HG03378 (cell line): ENCODE results near the gene AKAP12.

ENCODE experiments used
- ATAC-seq: cut with Tn5 transposase; IDR thresholded peaks from one replicate; pipeline ENCODE4 v1.9.1; 2021; ENCODE audit warnings: mild to moderate bottlenecking, moderate library complexity; ENCODE audit not compliant: unreplicated experiment

Gene AKAP12, protein sequence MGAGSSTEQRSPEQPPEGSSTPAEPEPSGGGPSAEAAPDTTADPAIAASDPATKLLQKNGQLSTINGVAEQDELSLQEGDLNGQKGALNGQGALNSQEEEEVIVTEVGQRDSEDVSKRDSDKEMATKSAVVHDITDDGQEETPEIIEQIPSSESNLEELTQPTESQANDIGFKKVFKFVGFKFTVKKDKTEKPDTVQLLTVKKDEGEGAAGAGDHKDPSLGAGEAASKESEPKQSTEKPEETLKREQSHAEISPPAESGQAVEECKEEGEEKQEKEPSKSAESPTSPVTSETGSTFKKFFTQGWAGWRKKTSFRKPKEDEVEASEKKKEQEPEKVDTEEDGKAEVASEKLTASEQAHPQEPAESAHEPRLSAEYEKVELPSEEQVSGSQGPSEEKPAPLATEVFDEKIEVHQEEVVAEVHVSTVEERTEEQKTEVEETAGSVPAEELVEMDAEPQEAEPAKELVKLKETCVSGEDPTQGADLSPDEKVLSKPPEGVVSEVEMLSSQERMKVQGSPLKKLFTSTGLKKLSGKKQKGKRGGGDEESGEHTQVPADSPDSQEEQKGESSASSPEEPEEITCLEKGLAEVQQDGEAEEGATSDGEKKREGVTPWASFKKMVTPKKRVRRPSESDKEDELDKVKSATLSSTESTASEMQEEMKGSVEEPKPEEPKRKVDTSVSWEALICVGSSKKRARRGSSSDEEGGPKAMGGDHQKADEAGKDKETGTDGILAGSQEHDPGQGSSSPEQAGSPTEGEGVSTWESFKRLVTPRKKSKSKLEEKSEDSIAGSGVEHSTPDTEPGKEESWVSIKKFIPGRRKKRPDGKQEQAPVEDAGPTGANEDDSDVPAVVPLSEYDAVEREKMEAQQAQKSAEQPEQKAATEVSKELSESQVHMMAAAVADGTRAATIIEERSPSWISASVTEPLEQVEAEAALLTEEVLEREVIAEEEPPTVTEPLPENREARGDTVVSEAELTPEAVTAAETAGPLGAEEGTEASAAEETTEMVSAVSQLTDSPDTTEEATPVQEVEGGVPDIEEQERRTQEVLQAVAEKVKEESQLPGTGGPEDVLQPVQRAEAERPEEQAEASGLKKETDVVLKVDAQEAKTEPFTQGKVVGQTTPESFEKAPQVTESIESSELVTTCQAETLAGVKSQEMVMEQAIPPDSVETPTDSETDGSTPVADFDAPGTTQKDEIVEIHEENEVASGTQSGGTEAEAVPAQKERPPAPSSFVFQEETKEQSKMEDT (N-terminal part only)

DNA sequence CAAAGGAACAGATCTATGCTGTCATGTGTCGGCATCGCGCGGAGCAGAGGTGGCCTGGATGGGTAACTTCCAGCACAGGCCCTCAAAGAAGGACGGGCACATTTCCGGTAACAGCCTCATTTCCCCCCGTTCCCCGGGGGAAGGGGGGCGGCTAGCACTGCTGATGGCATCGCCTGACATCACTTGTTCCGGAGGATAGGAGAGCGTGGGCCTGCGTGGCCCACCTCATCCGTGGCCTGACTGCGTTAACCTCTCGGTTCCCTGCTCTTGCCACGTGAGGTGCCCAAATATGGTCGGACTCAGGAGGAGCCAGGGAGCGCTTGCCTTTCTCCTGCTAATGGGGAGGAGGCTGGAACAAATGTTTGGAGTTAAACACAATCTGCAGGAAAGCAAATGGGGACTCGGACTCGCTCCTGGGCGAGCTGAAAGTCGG is at the start of gene AKAP12:
Gene AKAP12, plus strand, starts transcription at position 365 of the 433 bp plus-strand sequence. CDS start 596 bp downstream, outside the sequence.
- no peak for ATAC-seq

DNA sequence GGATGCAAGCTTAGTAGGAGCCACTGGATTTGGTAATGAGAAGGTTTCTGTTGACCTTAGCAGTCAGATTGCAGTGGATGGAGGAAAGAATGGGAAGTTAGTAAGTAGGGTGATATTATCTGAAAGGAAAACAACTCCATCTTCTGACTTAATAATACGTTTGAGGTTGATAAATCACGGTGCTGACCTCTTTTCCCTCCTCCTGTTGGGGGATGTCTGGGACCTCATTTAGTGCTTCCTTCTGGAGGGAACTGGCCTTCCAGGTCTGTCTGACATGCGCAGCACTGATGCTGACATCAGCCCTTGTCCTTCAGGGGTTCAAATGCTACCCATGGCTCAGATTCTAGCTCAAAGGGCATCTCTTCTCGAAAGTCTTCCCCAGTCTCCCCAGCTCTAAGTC is 48.2 kb upstream of the AKAP12 start:
- no peak for ATAC-seq

DNA sequence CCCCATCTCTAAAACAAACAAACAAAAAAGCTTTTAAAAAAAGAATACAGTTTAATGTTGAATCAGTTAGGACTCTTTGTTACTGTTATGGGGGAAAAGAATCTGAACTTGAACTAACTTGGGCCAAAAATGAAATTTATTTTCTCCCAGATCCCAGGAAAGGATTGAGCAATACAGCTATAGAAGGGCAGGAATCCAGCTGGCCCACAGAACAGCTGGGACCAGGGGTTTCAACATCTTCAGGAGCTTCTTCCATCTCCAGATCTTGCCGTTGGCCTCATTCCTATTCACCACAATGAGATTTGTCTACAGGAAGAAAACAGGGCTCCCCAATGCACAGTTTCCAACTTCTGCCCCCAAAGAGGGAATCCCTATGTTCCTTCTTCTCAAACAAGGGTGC is 43.2 kb upstream of the AKAP12 start:
- ATAC-seq, result no peak

DNA sequence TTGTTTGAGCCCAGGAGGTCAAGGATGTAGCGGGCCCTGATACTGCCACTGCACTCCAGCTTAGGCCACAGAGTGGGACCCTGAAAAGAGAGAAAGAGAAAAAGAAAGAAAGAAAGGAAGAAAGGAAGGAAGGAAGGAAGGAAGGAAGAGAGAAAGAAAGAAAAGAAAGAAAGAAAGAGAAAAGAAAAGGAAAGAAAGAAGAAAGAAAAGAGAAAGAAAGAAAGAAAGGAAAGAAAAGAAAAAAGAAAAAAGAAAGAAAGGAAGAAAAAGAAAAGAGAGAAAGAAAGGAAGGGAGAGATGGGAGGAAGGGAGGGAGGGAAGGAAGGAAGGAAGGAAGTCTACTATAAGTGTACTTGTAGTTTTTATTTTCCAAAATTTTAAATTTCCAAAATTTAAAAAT is 42.2 kb upstream of the AKAP12 start:
- ATAC-seq, result no peak

DNA sequence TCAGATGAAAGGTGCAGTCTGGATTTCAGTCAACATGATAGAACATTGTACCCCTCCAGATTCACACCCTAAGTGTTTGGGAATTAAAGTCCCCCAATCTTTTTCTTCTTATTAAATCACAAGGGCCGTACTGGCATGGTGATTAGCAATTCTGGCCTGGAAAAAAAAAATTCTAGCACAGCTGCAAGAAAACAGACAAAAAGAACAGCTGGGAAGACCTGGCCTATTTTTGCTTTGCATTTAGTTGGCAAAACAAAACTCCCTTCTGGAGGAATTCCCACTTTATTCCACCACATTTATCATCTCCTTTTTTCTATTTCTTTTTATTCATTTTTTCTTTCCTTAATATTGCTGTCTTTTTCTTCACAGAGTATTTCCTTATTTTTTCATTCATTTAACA is 39.8 kb upstream of the AKAP12 start:
- ATAC-seq, result no peak

DNA sequence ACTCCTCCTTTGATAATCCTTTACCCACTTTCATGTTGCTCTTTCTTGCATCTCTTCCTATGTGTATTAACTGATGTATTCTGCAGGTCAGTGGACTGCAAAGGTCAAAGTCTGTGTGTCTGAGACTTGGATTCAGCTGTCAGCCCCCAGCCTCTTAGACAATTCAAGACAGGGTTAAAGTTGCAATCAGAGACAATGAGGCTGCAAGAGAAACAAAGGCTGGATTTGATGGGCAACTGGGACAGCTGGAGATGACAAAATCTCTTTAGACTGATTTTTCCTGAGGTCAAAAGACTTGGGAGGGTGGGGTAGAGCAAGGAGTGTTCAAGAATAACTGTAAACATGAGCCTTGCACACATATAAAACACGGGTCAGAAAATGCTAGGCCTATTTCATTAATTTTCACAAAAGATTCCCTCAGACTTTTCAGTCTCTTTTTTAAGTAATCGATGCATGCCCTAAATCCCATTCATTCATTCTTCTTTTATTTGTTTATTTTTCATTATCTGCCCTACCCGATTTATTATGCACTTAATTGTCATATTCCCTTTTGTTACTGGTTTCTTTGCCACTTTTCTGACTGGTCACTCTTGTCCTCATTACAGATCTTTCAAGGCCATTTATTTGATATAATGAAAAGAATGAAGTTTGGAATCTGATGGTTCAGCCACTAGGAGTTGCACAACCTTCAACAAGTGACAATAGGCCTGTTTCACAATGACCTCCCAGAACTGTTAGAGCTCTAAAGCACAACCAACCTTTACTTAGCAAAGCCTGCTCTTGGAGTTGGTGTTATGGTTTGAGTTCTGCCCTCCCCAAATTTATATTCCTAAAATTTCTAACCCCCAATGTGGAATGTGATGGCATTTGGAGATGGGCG is 33.8 kb upstream of the AKAP12 start:
- no peak for ATAC-seq

DNA sequence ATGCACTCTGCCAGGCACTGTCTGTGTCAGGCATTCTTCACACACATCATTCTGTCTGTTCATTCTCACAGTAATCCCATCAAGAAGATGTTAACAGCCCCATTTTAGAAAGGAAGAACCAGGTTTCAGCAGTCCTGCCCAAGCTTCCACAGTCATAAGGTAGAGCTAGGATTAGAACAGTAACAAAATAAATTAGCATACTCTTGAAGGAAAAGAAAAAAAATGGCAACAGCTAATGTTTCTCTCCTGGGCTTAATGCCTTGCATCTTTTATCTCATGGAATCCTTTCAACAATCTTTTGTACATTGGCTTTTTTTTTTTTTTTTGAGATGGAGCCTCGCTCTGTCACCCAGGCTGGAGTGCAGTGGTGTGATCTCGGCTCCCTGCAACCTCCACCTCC is 32.1 kb upstream of the AKAP12 start:
- no peak for ATAC-seq

DNA sequence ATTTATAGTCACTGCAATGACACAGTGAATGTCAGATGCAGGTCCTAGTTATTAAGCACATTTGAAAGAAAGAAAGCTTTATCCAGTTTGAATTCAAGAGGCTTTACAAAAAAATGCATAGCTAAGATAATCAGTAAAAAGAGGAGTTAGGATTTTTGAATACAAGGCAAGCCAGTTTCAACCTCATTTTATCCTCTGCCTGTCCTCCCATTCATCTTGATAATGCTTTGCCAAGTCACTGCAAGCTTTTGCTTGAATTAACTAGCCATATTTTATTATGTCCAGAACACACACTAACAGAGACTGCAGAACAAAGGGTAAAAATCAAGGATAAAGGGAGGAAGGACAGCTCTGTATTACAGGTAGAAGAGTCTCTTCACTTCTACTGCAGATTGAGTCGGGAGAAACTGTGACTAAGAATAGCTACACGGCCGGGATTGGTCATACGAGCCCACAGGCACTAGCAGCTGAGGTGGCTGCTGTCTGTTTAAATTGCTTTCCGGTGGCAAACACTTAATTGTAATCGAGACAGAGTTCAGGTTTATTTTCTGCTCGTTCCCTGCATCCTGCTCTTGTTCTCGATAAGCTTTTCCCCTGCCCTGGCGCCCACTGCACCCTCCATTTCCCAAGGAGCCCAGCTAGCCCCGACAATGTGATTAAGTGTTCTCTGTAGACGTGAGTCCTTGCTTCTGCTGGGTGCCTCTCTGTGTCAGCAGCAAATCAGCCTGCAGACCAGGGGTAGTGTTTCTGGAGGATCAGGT is 30.5 kb upstream of the AKAP12 start:
- no peak for ATAC-seq

DNA sequence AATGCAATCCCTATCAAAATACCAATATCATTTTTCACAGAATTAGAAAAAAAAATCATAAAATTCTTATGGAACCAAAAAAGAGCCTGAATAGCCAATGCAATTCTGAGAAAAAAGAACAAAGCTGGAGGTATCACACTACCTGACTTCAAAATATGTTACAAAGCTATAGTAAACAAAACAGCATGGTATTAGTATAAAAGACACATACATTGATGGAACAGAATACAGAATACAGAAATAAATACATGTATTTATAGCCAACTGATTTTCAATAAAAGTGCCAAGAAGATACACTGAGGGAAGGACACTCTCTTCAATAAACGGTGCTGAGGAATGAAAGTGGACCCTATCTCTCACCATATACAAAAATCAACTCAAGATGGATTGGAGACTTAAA is 28.7 kb upstream of the AKAP12 start:
- ATAC-seq, result no peak

DNA sequence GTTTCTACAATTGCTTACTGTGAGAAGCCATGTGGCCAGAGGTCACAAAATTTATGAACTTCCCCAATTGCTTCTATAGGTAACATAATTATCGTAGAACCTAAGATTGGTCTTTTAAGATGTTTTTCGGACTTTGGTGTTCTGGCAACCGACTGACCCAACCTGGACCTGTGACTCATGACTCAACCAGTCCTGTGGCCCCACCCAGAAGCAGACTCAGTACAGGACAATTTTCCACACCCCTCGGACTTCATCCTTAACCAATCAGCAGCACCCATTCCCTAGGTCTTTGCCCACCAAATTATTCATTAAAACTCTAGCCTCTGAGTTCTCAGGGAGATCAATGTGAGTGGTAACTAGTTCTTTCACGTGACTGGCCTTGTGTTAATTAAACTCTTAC is 26.4 kb upstream of the AKAP12 start:
- ATAC-seq, result no peak

DNA sequence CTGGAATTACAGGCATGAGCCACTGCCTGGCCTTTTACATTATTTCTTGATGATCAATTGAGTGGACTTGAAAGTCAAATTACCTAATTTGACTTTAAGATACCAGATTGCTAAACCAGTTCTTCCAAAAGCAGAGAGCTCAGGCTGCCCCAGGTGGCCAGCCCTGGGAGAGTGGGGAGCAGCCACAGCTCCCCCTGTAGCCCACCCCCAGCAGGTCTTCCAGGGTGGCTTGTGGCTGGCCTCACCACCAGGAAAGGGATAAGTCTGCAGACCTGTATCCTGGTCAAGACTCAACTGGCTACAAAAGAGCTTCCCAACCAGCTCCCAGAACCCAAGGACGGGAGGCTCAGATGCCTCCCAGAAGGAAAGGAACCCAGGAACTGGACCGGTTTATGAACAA is 23.8 kb upstream of the AKAP12 start:
- ATAC-seq, result no peak

DNA sequence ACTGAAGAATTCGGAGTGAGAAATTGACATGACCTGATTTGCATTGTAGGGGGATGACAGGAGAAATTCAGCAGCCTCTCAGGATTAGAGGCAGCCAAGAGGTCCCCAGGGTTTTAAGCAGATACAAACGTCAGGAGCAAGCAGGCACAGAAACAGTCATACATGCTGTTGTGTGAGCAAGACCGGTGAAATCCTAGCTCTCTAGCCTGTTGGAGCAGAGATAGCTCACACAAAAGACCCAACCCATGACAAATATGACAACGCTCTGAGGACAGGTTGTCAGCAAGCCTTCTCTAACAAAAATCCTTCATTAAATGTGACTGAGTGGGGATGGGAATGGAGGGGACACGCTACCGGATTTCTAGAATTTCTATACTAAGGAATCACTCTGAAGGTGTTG is 23.0 kb upstream of the AKAP12 start:
- no peak for ATAC-seq

DNA sequence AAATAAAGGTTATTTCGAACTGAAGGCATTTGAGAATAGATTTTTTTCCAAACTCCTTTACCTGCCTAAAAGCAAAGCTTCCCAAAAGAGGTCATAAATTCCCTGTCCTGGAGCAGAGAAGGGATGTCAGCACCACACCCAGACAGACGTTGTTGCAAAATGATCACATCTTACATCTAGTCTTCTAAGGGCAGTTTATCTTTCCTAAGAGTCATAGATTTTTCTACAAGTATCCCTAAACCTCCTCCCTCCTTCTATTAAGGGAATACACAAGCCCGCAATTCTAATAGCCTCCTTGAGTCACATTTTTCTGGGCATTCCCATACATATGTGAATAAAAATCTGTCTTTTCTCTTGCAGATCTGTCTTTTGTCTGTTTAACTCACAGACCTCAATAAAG is 20.6 kb upstream of the AKAP12 start:
- ATAC-seq, result no peak

DNA sequence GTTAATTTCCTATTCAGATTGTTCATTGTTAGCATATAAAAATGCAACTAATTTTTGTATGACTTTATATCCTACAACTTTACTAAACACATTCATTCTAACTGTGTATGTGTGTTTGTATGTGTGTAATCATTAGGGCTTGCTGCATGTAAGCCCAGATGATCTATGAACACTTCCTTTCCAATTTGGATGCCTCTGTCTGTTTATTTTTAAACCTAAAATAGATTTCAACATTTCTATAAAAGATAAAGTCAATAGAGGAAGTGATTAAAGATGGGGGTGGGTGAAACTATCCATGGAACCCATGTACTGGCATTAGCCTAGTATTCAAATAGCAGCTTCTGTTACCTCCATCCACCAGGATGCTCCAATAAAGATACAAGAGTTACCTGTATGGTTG is 15.7 kb upstream of the AKAP12 start:
- ATAC-seq, result no peak

DNA sequence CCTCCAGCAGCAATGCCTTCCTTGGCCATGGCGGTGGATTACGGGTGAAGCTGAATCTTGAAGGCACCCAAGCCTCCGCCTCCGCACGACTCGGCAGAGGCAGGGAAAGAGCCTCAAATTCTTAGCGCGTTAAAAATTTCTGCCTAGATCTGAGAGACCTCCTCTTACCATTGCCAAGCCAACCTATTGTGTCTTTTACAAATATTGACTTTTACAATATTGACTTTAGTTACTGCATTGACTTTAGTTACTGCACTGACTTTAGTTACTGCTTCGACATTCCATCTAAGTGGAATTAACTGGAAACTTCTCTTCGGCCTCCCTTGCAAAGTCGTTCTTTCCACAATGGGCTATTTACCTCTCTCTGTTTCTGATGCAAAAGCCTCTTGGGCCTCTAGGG is 13.8 kb upstream of the AKAP12 start:
- ATAC-seq, result no peak

DNA sequence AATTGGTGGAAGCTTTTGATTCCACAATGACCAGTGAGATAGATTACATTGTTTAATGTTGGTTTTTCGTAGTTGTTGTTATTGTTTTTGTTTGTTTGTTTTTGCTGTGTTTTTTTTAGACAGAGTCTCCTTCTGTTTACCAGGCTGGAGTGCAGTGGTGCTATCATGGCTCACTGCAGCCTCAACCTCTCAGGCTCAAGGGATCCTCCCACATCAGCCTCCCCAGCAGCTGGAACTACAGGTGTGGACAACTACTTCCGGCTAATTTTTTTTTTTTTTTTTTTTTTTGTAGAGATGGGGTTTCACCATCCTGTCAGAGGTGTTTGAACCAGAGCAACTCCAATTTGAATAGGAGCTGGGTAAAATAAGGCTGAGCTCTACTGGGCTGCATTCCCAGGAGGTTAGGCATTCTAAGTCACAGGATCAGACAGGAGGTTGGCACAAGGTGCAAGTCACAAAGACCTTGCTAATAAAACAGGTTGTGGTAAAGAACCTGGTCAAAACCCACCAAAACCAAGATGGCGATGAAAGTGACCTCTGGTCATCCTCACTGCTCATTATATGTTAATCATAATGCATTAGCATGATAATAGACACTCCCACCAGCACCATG is 10.9 kb upstream of the AKAP12 start:
- no peak for ATAC-seq

DNA sequence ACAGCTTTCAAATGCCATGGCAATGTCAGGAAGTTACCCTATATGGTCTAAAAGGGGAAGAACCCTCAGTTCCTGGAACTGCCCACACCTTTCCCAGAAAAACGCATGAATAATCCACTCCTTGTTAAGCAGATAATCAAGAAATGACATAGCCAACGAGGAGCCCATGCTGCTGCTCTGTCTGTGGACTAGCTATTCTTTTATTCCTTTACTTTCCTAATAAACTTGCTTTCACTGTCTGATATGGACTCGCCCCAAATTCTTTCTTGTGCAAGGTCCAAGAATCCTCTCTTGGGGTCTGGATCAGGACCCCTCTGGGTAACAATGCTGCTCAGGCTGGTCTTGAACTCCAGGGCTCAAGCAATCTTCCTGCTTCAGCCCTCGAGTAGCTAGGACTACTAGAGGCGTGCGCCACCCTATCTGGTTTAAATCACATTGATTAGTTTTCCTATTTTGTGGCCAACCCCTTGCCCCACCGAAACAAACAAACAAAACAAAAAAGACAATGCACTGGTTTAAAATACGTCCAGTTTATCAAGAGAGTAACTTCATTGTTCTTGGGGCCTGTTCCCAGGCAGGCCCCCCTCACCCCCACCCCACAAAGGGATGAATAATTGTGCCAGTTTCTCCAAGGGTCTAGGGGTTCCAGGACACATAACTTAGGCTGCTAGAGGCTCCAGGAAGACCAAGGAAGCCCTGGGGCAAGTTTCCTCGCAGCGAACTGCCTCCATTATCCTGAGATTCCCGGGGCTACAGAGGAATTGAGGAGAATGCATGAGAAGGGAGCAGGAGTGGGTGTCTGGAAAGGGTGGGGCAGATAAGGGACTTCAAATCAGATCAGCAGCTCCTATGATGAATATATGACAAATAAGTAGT is 10.1 kb upstream of the AKAP12 start:
- no peak for ATAC-seq

DNA sequence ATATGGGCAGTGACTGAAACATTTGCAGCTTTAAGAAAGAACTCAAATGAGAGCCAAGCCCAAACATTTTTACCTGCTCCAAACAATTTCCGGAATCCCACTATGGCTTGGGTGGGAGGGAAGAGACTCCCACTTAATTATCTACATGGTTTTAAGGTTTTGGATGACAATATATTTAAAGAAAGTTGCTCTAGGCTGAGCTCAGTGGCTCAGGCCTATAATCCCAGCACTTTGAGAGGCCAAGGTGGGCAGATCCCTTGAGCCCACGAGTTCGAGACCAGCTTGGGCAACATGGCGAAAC is 9.5 kb upstream of the AKAP12 start:
- ATAC-seq, result no peak
